WTC11 (cell line): Measurements from ENCODE around the gene PI4K2A.

Source experiments
- CTCF ChIP-seq: fragments of 200-600 bp; IDR thresholded peaks from 2 replicates; pipeline ENCODE4 v1.8.0; 2022; ENCODE audit warnings: antibody characterized with exemption
- NFE2L1 ChIP-seq: sonication (generic); formaldehyde crosslinking; IDR thresholded peaks from 2 replicates; pipeline ENCODE4 v1.8.1; 2023; ENCODE audit warnings: missing genetic modification reagents
- TEAD4 ChIP-seq: sonication (generic); formaldehyde crosslinking; IDR thresholded peaks from 2 replicates; pipeline ENCODE4 v1.8.0; 2022; ENCODE audit warnings: mild to moderate bottlenecking, missing genetic modification reagents

DNA sequence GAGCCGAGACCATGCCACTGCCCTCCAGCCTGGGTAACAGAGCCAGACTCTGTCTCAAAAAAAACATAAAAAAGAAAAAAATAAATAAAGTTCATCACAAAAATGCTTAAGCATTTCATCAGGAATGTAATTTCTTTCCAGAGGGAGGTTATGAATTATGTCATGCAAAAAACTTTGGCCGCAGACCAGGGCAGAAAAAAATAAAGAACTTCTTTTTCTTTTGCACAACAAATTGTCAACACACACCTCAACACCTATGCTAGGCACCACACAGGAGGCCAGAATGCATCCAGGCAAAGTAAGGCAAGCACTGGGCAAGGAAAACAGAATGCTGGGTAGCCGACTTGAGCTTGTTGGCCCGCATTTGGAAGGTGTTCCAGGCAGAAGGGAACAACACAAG is 47.0 kb upstream of the PI4K2A start:
- TF ChIP-seq TEAD4 (CRISPR knock-in tag) = no peak
- no peak for TF ChIP-seq NFE2L1
- TF ChIP-seq CTCF = no peak
